NCI-H1092 treated with DMSO at 0.1 percent for 48 hours (cell line): ENCODE data around the gene PGLYRP2.
"Not testable (repeated sequence)": the region's sequence is repeated elsewhere in the genome, so short reads cannot be mapped to it uniquely, and the experiment has no call there.

Experiments used
- DNase-seq: peaks from one replicate; lab custom pipeline; 2025; lab: John Stamatoyannopoulos, UW

The PGLYRP2 gene

DNA sequence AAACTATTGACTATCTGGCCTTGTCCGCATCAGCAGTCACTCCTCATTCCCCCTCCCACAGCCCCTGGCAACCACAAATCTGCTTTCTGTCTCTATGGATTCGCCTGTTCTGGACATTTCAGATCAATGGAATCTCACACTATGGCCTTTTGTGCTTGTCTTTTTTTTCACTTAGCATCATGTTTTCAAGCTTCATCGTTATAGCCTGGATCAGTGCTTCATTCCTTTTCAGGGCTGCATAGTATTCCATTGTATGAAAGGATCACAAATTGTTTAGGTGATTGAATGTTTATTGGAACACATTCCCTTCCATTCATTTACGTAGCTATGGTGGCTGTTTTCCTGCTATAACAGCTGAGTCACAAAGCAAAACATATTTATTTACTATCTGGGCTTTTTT, 7.7 kb upstream of the PGLYRP2 start:
- no peak for DNase-seq

DNA sequence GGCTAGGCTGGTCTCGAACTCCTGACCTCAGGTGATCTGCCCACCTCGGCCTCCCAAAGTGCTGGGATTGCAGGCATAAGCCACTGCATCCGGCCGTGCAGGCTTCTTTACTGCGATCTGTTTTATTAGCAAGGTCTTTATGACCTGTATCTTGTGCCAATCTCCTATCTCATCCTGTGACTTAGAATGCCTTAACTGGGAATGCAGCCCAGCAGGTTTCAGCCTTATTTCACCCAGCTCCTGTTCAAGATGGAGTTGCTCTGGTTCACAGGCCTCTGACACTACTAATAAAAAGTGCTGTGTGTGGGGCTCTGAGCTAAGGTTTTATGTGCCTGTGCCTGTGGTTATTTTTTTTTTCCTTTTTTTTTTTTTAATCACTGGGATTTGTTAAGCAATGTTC, 6.5 kb upstream of the PGLYRP2 start:
- not testable (repeated sequence) for DNase-seq

DNA sequence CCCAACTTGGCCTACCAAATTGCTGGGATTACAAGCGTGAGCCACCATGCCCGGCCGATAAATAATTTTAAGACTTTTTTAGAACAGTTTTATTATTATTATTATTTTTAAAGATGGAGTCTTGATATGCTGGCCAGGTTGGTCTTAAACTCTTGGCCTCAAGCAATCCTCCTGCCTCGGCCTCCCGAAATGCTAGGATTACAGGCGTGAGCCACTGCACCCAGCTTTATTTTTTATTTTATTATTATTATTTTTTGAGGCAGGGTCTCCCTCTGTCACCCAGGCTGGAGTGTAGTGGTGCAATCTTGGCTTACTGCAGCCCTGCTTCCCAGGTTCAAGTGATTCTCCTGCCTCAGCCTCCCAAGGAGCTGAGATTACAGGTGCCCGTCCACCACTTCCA, 1.7 kb upstream of the PGLYRP2 start:
- DNase-seq, result not testable (repeated sequence)

DNA sequence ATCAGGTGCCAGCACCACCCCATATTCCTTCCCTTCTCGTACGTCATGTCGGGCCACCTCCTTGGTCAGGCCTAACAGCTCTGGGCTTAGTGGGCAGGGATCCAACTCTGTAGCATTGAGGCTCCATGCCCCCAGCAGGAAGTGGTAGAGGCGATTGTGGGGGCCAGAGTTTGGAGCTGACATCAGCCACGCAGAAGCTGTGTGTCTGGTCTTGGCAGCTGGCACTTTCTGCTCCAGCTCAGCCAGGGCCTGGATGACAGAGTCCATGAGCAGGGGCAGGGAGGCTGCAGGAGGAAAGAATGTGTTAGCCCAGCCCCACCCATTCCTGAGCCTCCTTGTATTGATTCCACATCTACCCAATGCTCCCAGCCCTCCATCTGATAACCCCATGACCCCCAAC, 3.0 kb downstream of the PGLYRP2 start:
- no peak for DNase-seq

DNA sequence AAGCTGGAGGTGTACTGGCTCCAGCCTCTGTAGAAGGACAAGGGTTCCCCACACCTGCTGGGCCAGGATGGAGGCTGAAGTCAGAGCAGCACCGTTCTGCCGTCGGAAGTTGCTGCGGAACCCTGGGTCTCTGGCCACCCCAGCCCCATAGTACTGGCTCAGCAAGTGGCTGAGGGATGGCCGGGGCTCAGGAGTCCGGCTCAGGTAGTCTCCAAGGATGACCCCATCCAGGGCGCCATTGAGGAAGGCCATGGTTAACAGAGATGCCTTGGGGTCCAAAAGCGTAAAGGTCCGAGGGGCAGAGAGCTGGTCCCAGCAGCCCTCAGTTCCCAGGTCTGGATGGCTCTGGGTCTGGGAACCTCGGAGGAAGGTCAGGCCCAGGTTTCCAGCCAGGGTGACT, 3.7 kb downstream of the PGLYRP2 start:
- DNase-seq, result no peak

DNA sequence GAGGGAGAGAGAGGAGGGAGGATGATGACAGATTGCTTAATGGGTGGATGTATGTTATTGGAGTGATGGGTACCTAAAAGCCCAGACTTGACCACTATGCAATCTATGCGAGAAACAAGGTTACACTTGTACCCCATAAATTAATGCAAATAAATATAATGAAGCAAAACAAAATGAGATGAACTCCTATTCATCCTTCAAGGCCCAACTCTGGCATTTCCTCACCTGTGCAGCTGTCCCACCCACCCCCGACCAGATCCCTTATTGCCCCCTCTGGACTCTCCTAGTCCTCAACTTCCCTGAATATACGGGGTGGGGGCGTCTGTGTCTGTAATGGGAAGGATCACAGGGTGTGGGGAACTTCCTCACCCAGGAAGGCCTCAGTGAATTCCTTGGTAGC, 4.1 kb downstream of the PGLYRP2 start:
- DNase-seq, result no peak

DNA sequence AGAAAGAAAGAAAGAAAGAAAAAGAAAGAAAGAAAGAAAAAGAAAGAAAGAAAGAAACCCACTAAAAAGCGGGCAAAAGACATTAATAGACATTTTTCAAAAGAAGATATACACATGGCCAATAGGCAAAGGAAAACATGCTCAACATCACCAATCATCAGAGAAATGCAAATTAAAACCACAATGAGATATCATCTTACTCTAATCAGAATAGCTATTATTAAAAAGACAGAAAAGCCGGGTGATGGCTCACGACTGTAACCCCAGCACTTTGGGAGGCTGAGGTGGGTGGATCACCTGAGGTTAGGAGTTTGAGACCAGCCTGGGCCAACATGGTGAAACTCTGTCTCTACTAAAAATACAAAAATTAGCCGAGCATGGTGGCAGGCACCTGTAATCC, 5.5 kb downstream of the PGLYRP2 start:
- not testable (repeated sequence) for DNase-seq

DNA sequence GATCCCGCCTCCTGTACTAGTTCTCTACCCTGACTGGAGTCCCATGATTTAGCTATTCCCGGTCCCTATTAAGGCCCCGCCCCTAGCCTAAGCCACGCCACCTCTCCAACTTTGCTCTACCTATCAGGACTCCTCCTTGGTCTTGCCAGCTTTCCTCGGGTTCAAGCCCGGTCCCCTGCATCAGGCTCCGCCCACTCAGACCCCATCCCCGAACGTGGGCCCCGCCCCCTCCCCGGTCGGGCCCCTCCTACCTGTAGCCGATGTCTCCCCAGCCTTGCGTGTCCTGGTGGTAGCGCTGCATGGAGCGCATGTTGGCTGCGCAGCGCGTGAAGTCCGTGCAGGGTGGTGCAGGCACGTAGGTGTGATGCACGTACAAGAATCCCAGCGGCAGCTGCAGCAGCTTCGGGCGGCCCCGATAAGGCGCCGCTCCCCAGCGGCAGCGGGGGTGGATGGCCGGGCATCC, 7.6 kb downstream of the PGLYRP2 start:
- DNase-seq, result no peak

DNA sequence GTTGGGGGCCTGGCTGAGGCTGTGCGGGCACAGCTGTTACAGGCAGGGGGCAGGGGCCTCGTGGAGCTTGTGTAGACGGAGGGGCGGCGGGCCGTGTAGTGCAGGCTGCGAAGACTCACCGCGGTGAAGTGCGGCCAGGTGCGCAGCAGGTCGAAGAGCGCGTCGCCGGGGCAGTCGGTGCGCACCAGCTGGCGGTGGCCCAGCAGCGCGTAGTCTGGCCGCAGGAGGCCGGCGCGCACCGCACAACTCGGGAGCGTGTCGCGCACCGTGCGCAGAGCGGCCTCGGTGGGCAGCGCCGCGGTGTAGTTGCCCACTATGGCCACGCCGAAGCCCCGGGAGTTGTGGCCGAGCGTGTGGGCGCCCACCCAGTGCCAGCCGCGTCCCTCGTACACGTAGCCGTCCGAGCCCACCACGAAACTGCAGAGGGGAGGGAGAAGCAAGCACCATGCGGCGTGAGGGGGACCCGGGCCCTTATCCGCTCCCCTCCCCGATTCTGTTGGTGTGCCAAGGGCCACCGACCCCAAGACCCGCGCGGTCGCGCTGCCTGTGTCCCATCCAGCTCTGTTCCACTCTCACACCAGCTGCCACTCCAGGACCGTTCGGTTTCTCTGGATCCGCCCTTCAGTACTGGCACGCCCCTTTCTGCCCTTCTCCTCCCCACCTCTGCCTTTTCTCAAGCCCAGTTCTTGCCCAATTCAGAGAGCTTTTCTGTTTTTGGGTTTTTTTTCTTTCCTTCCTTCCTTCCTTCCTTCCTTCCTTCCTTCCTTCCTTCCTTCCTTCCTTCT, 9.6 kb downstream of the PGLYRP2 start:
- DNase-seq, result no peak

DNA sequence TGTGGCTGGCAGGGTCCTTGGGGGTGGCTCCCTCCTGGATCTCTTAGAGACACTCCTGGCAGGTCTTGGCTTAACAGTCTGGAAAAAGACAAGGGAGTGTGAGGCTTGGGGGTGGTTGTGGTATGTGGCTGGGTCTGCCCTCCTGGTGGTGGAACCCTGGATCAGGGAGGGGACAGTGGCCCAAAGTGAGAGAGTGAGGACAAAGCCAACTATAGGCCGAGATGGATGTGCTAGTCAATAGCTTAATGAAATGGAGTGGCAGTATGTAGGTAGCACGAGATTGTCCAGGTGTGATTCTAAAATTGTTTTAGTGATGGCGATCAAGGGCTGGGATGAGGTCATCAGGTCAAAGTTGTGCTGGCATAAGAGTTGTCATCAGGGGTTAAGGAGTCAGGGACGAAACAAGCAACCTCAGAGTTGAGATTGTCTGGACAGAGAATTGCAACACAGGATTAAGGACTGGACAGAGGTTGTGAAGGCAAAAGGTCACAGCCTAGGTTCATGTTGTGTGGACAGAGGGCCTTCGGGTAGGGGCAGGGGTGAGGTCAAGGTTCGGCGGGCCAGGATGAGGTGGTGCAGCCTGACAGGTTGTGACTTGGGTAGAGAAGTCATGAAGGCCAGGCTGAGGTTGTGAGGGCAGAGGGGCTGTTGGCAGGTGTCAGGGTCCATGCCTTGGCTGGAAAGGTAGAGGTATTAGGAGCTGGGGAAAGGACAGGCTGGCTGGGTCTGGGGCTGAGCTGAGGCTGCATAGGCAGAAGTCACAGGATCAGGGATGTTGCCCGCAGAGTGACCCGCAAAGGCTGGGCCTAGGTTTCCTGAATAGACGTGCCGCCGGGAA, 10.4 kb downstream of the PGLYRP2 start:
- DNase-seq, result no peak

DNA sequence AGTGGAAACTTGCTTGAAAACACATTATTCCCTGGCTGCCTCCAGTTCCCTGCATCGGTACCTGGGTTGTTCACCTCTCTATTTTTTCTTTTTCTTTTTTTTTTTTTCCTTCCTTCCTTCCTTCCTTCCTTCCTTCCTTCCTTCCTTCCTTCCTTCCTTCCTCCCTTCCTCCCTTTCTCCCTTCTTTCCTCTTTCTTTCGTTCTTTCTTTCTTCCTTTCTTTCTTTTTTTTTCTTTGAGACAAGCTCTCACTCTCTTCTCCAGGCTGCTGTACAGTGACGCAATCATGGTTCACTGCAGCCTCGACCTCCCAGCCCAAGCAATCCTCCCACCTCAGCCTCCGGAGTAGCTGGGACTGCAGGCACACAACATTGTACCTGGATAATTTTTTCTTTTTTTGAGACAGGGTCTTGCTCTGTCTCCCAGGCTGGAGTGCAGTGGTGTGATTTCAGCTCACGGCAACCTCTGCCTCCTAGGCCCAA, 11.5 kb downstream of the PGLYRP2 start:
- DNase-seq, result no peak

DNA sequence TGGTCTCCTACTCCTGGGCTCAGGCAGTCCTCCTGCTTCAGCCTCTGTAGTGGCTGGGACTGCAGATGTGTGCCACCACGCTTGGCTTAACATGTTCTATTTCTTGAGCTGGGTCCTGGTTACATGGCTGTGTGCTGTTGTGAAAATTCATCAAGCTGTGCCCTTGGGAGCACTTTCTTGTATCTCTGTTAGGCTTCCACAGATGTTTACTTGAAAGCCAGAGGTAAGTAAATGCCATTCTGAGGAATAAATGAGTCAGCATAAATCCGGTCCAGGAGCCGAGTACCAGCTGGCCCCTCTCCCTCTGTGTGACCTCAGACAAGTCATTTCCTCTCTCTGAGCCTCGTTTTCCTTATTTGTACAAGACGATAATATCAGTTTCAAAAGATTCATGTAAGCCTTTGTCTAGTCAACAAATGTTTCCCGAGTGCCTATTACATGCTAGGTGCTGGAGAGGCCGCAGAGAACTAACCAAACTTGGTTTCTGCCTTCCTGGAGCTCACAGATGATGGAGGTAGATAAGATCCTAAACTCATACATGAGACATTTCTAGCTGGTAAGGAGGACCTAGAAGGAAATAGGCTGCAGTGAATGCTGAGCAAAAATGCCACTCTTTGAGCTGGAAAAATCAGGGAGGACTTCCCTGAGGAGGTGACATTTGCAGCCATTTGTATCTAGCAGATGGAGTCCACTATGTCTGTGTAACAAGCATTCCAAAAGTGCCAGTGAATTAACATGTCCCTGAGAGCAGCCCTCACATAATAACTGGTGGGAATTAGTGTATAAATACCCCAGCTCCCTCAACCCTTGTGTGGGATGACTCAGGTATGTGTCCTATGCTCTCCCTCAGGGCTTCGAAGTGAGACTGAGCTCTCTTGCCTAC, 12.2 kb downstream of the PGLYRP2 start:
- DNase-seq, result no peak

DNA sequence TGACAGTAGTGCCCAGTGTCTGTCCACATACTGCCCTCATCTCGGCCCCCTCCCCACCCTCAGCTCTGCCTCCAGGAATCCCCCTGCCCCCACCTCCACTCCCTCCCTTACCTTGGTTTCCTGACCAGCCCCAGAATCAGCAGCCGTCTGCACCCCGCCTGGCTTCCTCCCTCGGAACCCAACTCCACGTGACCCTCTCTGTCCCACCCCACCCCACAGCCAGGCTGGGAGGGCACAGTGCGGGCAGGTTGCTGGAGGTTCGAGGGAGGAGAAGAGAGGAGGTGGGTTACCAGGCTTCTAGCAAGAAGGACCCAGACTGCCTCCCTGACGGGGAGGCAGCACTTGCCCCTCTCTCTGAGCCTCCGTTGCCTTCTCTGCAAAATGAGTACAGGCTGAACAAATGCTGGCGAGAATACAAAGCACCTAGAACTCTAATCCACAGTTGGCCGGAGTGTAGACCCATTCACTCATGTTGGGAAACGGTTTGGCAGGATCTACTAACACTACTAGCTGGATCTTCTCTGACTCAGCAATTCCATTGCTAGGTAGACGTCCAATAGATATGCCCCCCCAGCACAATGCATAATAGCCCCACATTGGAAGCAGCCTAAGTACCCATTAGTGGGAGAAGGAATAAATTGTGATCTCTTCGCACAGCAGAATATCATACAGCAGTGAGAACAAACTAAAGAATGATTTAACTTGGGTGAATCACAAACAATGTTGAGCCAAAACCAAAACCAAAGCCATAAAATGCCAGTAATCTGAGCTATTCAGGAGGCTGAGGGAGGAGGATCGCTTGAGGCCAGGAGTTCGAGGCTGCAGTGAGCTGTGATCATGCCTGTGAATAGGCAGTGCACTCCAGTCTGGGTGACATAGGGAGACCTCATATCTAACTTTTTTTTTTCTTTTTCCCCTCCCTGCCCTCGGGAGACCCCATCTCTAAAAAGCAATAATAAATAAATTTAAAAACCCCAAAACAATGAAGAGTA, 14.6 kb downstream of the PGLYRP2 start, which contains the start of gene RASAL3:
TSS of gene RASAL3 (minus strand) at position 151 of the 992 bp plus-strand sequence. CDS start 186 bp downstream, outside the sequence.
- no peak for DNase-seq

DNA sequence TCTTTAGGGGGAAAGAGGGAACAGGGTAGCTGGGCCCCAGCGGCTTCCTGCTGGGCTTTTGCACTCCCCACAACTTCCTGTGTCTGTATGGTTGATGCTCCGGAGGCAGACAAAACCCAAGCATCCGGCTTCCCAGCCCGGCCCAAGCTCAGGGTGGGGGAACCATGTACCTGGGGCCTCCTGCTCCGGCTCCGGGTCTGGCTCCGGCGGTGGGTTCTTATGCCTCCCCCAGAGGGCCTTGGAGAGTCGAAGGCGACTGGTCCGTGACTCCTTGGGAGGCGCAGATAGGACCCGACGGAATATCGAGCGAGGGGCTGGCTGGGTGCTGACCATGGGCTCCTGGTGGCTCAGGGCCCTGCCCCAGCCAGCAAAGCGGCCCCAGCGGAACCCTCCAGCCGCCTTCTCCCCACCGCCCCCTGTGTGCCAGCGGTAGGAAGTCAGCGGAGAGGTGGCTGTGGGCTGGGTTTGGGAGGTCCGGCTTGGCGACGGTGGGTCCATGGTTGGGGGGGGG, 15.4 kb downstream of the PGLYRP2 start:
- no peak for DNase-seq

DNA sequence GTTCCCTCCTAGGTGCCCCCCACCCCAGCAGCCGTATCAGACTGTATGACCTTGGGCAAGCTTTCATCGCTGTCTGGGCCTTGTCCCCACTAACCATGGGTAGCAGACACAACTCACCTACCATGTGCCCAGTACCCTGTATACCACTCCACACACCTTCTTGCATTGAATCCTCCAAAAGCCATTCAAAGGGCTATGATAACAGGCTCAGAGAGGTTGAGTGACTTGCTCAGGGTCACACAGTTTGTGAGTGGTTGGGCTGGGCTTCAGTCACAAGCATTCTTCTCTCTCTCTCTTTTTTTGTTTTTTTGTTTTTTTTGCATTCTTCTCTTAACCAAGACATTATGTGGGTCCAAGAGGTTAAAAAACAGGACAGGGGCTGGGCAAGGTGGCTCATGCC, 17.6 kb downstream of the PGLYRP2 start:
- no peak for DNase-seq

DNA sequence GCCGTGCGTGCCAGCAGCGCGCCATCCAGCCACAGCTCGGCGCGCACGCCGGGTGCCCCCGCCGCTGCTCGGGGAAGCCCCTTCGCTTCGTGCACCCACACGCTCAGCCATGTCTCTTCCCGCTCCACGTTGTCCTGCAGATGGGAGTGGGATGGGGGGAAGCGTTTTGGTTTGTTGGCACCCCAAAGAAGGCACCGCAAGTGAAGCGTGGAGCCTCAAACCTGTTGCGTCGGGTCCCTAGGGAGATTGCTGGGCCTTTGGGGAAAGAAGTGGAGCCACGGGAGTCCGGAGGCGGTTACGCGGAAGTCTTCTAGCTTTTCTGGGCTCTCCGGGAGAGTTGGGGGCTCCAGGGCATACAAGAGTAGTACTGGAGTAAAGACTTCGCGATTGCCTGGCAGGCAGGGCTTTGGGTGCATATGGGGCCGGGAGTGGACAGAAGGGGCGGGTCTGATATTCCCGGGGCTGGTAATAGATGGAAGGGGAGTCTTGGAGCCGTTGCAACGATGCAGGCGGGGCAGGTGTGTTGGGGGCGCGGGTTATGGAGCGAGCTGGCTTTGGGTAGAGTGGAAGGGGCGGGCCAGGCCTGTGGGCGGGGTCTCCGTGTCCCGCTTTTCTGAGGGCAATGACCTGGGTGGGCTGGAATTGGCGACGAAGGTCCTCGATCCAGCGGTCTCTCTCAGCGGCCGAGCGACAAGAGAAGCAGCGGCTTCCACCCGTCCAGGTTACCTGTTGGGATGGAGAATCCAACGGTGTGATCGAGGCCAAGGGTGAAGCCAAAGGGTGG, 21.4 kb downstream of the PGLYRP2 start:
- DNase-seq, result no peak

DNA sequence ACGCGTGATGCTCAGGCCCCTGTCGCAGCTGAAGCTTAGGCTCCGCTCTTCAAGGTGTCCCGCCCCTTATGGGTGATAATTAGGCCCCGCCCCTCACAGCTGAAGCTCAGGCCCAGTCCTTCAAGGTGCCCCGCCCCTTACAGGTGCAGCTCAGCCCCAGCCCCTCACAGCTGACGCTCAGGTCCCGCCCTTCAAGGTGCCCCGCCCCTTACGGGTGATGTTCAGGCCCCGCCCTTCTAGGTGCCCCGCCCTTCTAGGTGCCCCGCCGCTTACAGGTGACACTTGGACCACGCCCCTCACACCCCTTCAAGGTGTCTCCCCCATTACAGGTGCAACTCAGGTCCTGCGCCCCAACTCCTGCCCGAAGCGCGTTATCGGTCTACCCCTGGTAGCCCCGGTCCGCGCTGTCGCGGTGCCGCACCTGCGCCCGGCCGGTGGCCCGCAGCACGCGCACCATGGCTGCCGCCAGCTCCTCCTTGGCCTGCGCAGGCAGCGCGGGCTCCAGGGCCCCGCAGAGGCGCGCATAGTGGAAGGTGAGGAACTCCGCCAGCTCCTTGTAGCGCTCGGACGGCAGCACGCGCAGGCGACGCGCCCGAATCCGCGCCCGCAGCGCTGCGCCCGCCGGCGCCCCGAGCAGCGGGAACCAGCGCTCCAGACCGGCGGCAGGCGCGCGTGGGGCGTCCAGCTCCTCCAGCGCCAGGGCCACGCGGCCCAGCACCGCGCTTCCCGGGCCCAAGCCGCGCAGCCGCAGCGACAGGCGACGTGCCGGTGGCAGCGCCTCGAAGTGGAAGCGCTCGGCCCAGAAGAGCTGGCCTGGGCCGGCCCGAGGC, 22.2 kb downstream of the PGLYRP2 start:
- DNase-seq, result no peak

DNA sequence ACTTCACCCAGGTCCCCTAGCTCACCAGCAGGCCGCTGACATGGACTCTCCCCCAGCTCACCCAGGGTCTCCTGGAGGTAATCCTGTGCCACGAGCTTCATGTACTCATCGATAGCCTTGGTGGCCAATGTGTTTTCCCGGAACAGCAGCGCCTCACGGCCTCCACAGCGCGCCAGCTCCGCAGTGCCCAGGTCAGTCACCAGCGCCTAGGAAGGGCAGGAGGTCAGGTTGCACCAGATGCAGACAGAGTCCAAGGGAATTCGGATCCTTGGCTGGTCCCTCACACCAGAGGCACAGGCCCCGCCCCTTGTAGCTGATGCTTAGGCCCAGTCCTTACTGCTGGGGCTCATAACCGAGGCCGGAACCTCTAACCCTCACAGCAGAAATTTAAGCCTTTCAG, 22.9 kb downstream of the PGLYRP2 start:
- DNase-seq, result no peak

DNA sequence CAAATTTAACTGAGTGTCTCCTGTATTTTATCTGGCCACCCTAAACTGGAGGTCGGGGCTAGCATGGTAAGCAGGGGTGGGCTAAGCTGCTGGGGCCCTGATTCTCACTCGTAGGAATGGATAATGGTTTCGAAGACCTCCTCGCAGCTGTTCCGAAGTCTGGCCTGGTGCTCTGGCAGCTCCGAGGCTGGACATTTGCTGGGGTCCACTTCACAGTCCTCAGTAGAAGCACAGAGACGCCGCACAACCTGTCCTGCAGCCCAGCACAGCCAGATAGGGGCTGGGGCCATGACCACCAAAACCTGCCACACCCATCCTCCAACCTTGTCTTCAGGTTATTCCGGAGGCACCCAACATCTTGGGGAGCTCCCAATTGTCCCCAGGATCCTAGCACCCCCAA, 23.3 kb downstream of the PGLYRP2 start:
- DNase-seq, result no peak
